Measurements from ENCODE around the gene CSNK2A2.
A peak's percentile ranks its signal among the peaks of the same experiment; 100 is the strongest.

Gene CSNK2A2

GRCh38 chr16:58125781-58126335, 72.0 kb downstream of the CSNK2A2 start:
- peak overlapping the region; percentile 96 for H3K4me3 ChIP-seq (ENCODE audit: low read depth, low read length)
- no peak for TF ChIP-seq MAX (IDR thresholded peaks at IDR 0.05; ENCODE audit: low read depth, low read length)
- no peak for TF ChIP-seq CTCF (IDR thresholded peaks at IDR 0.05; ENCODE audit: low read depth, low read length)
- no peak for TF ChIP-seq POLR2A (IDR thresholded peaks at IDR 0.05; ENCODE audit: extremely low read depth, insufficient read length)
- no peak for TF ChIP-seq MYC (IDR thresholded peaks at IDR 0.05; ENCODE audit: low read depth, low read length)
- peak; percentile 47 for DNase-seq (ENCODE audit: low read depth)

GRCh38 chr16:58125041-58125440, 72.9 kb downstream of the CSNK2A2 start:
- no peak for DNase-seq (ENCODE audit: low read depth)
- no peak overlapping the region for H3K4me3 ChIP-seq (ENCODE audit: low read depth, low read length)
- TF ChIP-seq MYC (IDR thresholded peaks at IDR 0.05; ENCODE audit: low read depth, low read length) (no peak), CTCF (IDR thresholded peaks at IDR 0.05; ENCODE audit: low read depth, low read length) (no peak), POLR2A (IDR thresholded peaks at IDR 0.05; ENCODE audit: extremely low read depth, insufficient read length) (no peak), MAX (IDR thresholded peaks at IDR 0.05; ENCODE audit: low read depth, low read length) (no peak)

- no peak overlapping the region for H3K4me3 ChIP-seq (ENCODE audit: low read depth, low read length)
- TF ChIP-seq MAX (IDR thresholded peaks at IDR 0.05; ENCODE audit: low read depth, low read length) (no peak), POLR2A (IDR thresholded peaks at IDR 0.05; ENCODE audit: extremely low read depth, insufficient read length) (no peak), MYC (IDR thresholded peaks at IDR 0.05; ENCODE audit: low read depth, low read length) (no peak), CTCF (IDR thresholded peaks at IDR 0.05; ENCODE audit: low read depth, low read length) (no peak)
- DNase-seq (ENCODE audit: low read depth), result no peak
Measured at GRCh38 chr16:58124601-58124915, 73.3 kb downstream of the CSNK2A2 start.

GRCh38 chr16:58123896-58124600, 73.9 kb downstream of the CSNK2A2 start:
- peak overlapping the region; percentile 5 for H3K4me3 ChIP-seq (ENCODE audit: low read depth, low read length)
- TF ChIP-seq CTCF (IDR thresholded peaks at IDR 0.05; ENCODE audit: low read depth, low read length) (no peak), MYC (IDR thresholded peaks at IDR 0.05; ENCODE audit: low read depth, low read length) (no peak), POLR2A (IDR thresholded peaks at IDR 0.05; ENCODE audit: extremely low read depth, insufficient read length) (no peak), MAX (IDR thresholded peaks at IDR 0.05; ENCODE audit: low read depth, low read length) (no peak)
- DNase-seq (ENCODE audit: low read depth), result no peak

GRCh38 chr16:58121132-58121531, 76.8 kb downstream of the CSNK2A2 start:
- TF ChIP-seq CTCF (IDR thresholded peaks at IDR 0.05; ENCODE audit: low read depth, low read length) (no peak), MYC (IDR thresholded peaks at IDR 0.05; ENCODE audit: low read depth, low read length) (no peak), POLR2A (IDR thresholded peaks at IDR 0.05; ENCODE audit: extremely low read depth, insufficient read length) (no peak), MAX (IDR thresholded peaks at IDR 0.05; ENCODE audit: low read depth, low read length) (no peak)
- H3K4me3 ChIP-seq (ENCODE audit: low read depth, low read length), result no peak overlapping the region
- DNase-seq (ENCODE audit: low read depth), result no peak

Measured in NB4 (cell line).